WTC11 (cell line): ENCODE results near the gene MLYCD. TPM values are rescaled to one million over a fixed set of nuclear protein-coding genes. Genes with fewer than 3 reads are reported as not detected.
A peak's percentile ranks its signal among the peaks of the same experiment; 100 is the strongest.

Source experiments
- ATAC-seq: fragments of 200-7000 bp; cut with Tn5 transposase; 2 replicates; pipeline ENCODE4 v1.10.0; 2021; ENCODE audit warnings: mild to moderate bottlenecking, moderate library complexity
- CTCF ChIA-PET: fragments of 300-600 bp; sonication (Branson Sonifier 250); formaldehyde crosslinking; loops from one replicate; lab custom pipeline; 2021; ENCODE audit warnings: antibody characterized with exemption; lab: Charles Lee
- POLR2A ChIA-PET: fragments of 350-600 bp; sonication (Branson Sonifier 250); formaldehyde crosslinking; loops from one replicate; lab custom pipeline; 2021; ENCODE audit warnings: antibody characterized with exemption; lab: Charles Lee
- DNase-seq: peaks from one replicate; pipeline ENCODE4 v3.0.0; 2021; ENCODE audit warnings: low spot score
- H3K27ac Mint-ChIP-seq: 2 replicates; pipeline ENCODE4 v1.8.0; 2021; ENCODE audit warnings: mixed read lengths
- H3K27me3 Mint-ChIP-seq: 2 replicates; pipeline ENCODE4 v1.8.0; 2021; ENCODE audit warnings: low read depth, mild to moderate bottlenecking, moderate library complexity, mixed read lengths
- H3K36me3 Mint-ChIP-seq: 2 replicates; pipeline ENCODE4 v1.8.0; 2021; ENCODE audit warnings: mixed read lengths
- H3K4me1 Mint-ChIP-seq: 2 replicates; pipeline ENCODE4 v1.8.0; 2022; ENCODE audit warnings: mixed read lengths
- H3K4me3 Mint-ChIP-seq: 2 replicates; pipeline ENCODE4 v1.8.0; 2021; ENCODE audit warnings: mild to moderate bottlenecking, moderate library complexity, mixed read lengths
- H3K9me3 Mint-ChIP-seq: 2 replicates; pipeline ENCODE4 v1.8.0; 2021; ENCODE audit warnings: mixed read lengths
- FOXP1 ChIP-seq: sonication (generic); formaldehyde crosslinking; IDR thresholded peaks from 2 replicates; pipeline ENCODE4 v1.8.0; 2022; ENCODE audit warnings: missing genetic modification reagents, mild to moderate bottlenecking, moderate library complexity, borderline replicate concordance
- FOXP4 ChIP-seq: sonication (generic); formaldehyde crosslinking; IDR thresholded peaks from 2 replicates; pipeline ENCODE4 v1.8.0; 2022; ENCODE audit warnings: mild to moderate bottlenecking, missing genetic modification reagents
- SOX15 ChIP-seq: fragments of 250-450 bp; sonication (Bioruptor Pico); IDR thresholded peaks from 2 replicates; pipeline ENCODE4 v1.9.0; 2021; ENCODE audit warnings: mild to moderate bottlenecking
- USF1 ChIP-seq: sonication (generic); formaldehyde crosslinking; IDR thresholded peaks from 2 replicates; pipeline ENCODE4 v1.8.0; 2022; ENCODE audit warnings: mild to moderate bottlenecking, missing genetic modification reagents
- ZBTB21 ChIP-seq: sonication (generic); formaldehyde crosslinking; IDR thresholded peaks from 2 replicates; pipeline ENCODE4 v1.8.1; 2023; ENCODE audit warnings: mild to moderate bottlenecking, missing genetic modification reagents, borderline replicate concordance
- ZBTB43 ChIP-seq: sonication (generic); formaldehyde crosslinking; IDR thresholded peaks from 2 replicates; pipeline ENCODE4 v1.8.1; 2023; ENCODE audit warnings: mild to moderate bottlenecking, missing genetic modification reagents
- total RNA-seq: library from RNA; stranded (reverse); gene quantifications from 3 replicates; pipeline ENCODE4 v1.2.3, GENCODE V29; 2021
- TF ChIP-seq, protein P1 (sequence below): fragments of 250-450 bp; sonication (Bioruptor Pico); IDR thresholded peaks from 2 replicates; pipeline ENCODE4 v2.1.2; 2022; ENCODE audit warnings: mild to moderate bottlenecking, moderate library complexity
- TF ChIP-seq, protein P2 (sequence below): fragments of 250-450 bp; sonication (Bioruptor Pico); conservative IDR thresholded peaks from 2 replicates; pipeline ENCODE4 v1.9.0; 2021; ENCODE audit warnings: mild to moderate bottlenecking
- TF ChIP-seq, protein P3 (sequence below): sonication (generic); formaldehyde crosslinking; IDR thresholded peaks from 2 replicates; pipeline ENCODE4 v1.8.1; 2023; ENCODE audit warnings: mild to moderate bottlenecking, moderate library complexity, missing genetic modification reagents
- TF ChIP-seq, protein P4 (sequence below): fragments of 250-450 bp; sonication (Bioruptor Pico); IDR thresholded peaks from 2 replicates; pipeline ENCODE4 v1.8.0; 2021; ENCODE audit warnings: mild to moderate bottlenecking
- TF ChIP-seq, protein P5 (sequence below): sonication (generic); formaldehyde crosslinking; IDR thresholded peaks from 2 replicates; pipeline ENCODE4 v1.8.0; 2023; ENCODE audit warnings: mild to moderate bottlenecking, missing genetic modification reagents

Gene MLYCD
- total RNA-seq, 1 experiment from 2014 or later, result 6.3 TPM

DNA sequence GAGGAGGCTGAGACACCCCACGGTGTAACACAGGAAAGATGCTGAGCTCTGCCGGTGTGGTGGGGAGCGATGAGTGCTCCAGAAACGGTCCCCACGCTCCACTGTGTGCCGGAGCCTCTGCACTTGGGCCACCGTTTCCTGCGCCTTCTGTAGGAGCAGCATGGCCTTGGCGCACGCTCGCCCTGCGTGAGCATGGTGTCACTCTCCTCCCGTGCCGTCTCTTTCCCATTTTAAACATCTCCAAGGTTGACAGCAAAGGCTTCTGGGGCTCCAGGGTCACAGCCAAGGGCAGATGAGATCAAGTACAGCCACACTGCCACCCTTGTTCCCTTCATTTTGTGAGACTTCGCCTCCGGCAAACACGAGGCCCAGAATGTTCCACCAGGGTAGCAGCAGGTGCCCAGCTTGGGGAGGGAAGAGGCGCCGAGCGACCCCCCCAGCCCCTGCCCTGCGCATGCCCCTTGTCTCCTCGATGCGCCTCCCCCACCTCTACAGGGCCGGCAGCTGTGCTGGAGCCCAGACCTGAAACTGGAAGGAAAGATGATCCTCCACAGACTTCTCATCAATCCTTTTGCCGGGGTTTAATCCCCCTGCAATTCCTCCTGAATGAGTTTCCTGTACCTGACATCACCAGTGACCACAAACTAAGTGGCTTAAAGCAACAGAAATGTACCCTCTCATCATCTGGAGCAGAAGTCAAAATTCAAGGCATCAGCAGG lies 34.2 kb downstream of the MLYCD start (continued):
- TF ChIP-seq FOXP4 (CRISPR knock-in tag), result no peak
- TF ChIP-seq, protein P1, sequence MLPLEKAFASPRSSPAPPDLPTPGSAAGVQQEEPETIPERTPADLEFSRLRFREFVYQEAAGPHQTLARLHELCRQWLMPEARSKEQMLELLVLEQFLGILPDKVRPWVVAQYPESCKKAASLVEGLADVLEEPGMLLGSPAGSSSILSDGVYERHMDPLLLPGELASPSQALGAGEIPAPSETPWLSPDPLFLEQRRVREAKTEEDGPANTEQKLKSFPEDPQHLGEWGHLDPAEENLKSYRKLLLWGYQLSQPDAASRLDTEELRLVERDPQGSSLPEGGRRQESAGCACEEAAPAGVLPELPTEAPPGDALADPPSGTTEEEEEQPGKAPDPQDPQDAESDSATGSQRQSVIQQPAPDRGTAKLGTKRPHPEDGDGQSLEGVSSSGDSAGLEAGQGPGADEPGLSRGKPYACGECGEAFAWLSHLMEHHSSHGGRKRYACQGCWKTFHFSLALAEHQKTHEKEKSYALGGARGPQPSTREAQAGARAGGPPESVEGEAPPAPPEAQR (CRISPR knock-in tag), result no peak
- no peak for TF ChIP-seq SOX15 (CRISPR knock-in tag)
- TF ChIP-seq USF1 (CRISPR knock-in tag), result no peak
- TF ChIP-seq, protein P2, sequence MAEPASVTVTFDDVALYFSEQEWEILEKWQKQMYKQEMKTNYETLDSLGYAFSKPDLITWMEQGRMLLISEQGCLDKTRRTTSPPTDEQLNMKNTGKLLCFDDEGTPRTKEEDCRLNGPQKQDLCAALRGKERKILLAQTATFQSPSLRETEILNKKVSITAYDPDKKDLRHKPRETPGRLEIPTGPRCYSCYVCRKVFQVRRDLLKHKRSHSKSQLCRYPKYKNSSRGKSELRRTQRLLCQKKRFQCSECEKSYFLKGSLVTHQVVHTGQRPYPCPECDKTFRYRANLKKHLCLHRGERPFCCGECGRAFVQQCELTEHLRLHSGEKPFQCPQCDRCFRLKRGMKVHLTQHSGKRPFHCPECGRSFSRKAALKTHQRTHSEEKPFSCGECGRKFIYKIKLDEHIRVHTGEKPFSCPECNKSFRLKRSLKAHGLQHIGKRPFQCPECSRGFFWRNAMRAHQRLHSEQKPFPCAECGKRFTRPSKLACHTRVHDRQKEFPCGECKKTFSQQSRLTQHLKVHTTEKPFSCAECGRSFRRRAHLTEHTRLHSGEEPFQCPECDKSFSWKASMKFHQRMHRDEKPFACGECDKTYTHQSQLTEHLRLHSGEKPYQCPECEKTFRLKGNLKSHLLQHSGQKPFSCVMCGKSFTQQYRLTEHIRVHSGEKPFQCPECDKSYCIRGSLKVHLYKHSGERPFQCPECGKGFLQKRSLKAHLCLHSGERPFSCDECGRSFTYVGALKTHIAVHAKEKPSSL, result no peak
- TF ChIP-seq, protein P3, sequence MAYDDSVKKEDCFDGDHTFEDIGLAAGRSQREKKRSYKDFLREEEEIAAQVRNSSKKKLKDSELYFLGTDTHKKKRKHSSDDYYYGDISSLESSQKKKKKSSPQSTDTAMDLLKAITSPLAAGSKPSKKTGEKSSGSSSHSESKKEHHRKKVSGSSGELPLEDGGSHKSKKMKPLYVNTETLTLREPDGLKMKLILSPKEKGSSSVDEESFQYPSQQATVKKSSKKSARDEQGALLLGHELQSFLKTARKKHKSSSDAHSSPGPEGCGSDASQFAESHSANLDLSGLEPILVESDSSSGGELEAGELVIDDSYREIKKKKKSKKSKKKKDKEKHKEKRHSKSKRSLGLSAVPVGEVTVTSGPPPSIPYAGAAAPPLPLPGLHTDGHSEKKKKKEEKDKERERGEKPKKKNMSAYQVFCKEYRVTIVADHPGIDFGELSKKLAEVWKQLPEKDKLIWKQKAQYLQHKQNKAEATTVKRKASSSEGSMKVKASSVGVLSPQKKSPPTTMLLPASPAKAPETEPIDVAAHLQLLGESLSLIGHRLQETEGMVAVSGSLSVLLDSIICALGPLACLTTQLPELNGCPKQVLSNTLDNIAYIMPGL (CRISPR knock-in tag), result no peak
- TF ChIP-seq, all 79 proteins: peak for 0

GRCh38 chr16:83933885-83934683 lies 35.2 kb downstream of the MLYCD start:
- no peak for TF ChIP-seq ZBTB43 (CRISPR knock-in tag)
- no peak for TF ChIP-seq ZBTB21 (CRISPR knock-in tag)
- TF ChIP-seq, protein P4, sequence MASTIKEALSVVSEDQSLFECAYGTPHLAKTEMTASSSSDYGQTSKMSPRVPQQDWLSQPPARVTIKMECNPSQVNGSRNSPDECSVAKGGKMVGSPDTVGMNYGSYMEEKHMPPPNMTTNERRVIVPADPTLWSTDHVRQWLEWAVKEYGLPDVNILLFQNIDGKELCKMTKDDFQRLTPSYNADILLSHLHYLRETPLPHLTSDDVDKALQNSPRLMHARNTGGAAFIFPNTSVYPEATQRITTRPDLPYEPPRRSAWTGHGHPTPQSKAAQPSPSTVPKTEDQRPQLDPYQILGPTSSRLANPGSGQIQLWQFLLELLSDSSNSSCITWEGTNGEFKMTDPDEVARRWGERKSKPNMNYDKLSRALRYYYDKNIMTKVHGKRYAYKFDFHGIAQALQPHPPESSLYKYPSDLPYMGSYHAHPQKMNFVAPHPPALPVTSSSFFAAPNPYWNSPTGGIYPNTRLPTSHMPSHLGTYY (CRISPR knock-in tag), result no peak
- TF ChIP-seq, protein P5, sequence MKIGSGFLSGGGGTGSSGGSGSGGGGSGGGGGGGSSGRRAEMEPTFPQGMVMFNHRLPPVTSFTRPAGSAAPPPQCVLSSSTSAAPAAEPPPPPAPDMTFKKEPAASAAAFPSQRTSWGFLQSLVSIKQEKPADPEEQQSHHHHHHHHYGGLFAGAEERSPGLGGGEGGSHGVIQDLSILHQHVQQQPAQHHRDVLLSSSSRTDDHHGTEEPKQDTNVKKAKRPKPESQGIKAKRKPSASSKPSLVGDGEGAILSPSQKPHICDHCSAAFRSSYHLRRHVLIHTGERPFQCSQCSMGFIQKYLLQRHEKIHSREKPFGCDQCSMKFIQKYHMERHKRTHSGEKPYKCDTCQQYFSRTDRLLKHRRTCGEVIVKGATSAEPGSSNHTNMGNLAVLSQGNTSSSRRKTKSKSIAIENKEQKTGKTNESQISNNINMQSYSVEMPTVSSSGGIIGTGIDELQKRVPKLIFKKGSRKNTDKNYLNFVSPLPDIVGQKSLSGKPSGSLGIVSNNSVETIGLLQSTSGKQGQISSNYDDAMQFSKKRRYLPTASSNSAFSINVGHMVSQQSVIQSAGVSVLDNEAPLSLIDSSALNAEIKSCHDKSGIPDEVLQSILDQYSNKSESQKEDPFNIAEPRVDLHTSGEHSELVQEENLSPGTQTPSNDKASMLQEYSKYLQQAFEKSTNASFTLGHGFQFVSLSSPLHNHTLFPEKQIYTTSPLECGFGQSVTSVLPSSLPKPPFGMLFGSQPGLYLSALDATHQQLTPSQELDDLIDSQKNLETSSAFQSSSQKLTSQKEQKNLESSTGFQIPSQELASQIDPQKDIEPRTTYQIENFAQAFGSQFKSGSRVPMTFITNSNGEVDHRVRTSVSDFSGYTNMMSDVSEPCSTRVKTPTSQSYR (CRISPR knock-in tag), result no peak
- no peak for TF ChIP-seq FOXP1 (CRISPR knock-in tag)
- peak overlapping the region; percentile 23; the same call in 1 of the 2 replicates for H3K27ac Mint-ChIP-seq
- DNase-seq, result no peak
- no peak overlapping the region for H3K4me3 Mint-ChIP-seq
- CTCF ChIA-PET, result interaction anchor here (2.7 kb wide), 1 partner anchor 23 kb away, joined by 13 read pairs; no protein-coding TSS in a partner anchor
- H3K36me3 Mint-ChIP-seq, result no peaks in the 10 kb centered on the region
- H3K9me3 Mint-ChIP-seq, result no peaks in the 10 kb centered on the region
- POLR2A ChIA-PET, result no interaction called here
- H3K27me3 Mint-ChIP-seq, result no peaks in the 10 kb centered on the region; the same call in 1 of the 2 replicates
- no peaks in the 10 kb centered on the region for H3K4me1 Mint-ChIP-seq
- ATAC-seq, result no peak
